Measurements from ENCODE around the gene PLA2G4E. TPM values are rescaled to one million over a fixed set of nuclear protein-coding genes. Genes with fewer than 3 reads are reported as not detected.

Gene PLA2G4E
- total RNA-seq, 1 donor from 2014 or later, result not detected

GRCh38 chr15:41978534-41978933 lies 42.3 kb downstream of the PLA2G4E start:
- no peak for DNase-seq (ENCODE audit: low read depth in 2 of 2)

- no peak for DNase-seq (ENCODE audit: low read depth in 2 of 2)
Observed at GRCh38 chr15:41977757-41978383, 43.0 kb downstream of the PLA2G4E start.

- DNase-seq (ENCODE audit: low read depth in 2 of 2), result no peak
Observed at GRCh38 chr15:41975669-41976068, 45.2 kb downstream of the PLA2G4E start.

GRCh38 chr15:41974041-41974440 lies 46.8 kb downstream of the PLA2G4E start:
- no peak for DNase-seq (ENCODE audit: low read depth in 2 of 2)

GRCh38 chr15:41972253-41973242 lies 48.3 kb downstream of the PLA2G4E start, which contains the start of gene EHD4:
EHD4 (minus strand) TSS chr15:41972557; CDS start chr15:41972494, 63 bp downstream.
- peak; percentile 99 to 100 for DNase-seq (ENCODE audit: low read depth in 2 of 2)

GRCh38 chr15:41971895-41972252 lies 49.0 kb downstream of the PLA2G4E start:
- no peak for DNase-seq (ENCODE audit: low read depth in 2 of 2)

GRCh38 chr15:41971089-41971894 lies 49.5 kb downstream of the PLA2G4E start:
- peak; percentile 76 to 84 for DNase-seq (ENCODE audit: low read depth in 2 of 2)

GRCh38 chr15:41970456-41970855 lies 50.4 kb downstream of the PLA2G4E start:
- no peak for DNase-seq (ENCODE audit: low read depth in 2 of 2)

- DNase-seq (ENCODE audit: low read depth in 2 of 2), result peak; percentile 33 to 63
Observed at GRCh38 chr15:41969851-41970431, 50.9 kb downstream of the PLA2G4E start.

- no peak for DNase-seq (ENCODE audit: low read depth in 2 of 2)
Observed at GRCh38 chr15:41968701-41969100, 52.1 kb downstream of the PLA2G4E start.

GRCh38 chr15:41967506-41968206 lies 53.2 kb downstream of the PLA2G4E start:
- DNase-seq (ENCODE audit: low read depth in 2 of 2), result peak in 1 of 2 donors; percentile 75

- DNase-seq (ENCODE audit: low read depth in 2 of 2), result no peak
Observed at GRCh38 chr15:41966920-41967465, 53.8 kb downstream of the PLA2G4E start.

GRCh38 chr15:41966414-41966812 lies 54.4 kb downstream of the PLA2G4E start:
- no peak for DNase-seq (ENCODE audit: low read depth in 2 of 2)

GRCh38 chr15:41965441-41966413 lies 55.1 kb downstream of the PLA2G4E start:
- DNase-seq (ENCODE audit: low read depth in 2 of 2), result no peak

GRCh38 chr15:41961595-41962202 lies 59.1 kb downstream of the PLA2G4E start:
- no peak for DNase-seq (ENCODE audit: low read depth in 2 of 2)

- peak in 1 of 2 donors; percentile 77 for DNase-seq (ENCODE audit: low read depth in 2 of 2)
Observed at GRCh38 chr15:41961001-41961518, 59.8 kb downstream of the PLA2G4E start.

- peak; percentile 53 to 83 for DNase-seq (ENCODE audit: low read depth in 2 of 2)
Observed at GRCh38 chr15:41958002-41958420, 62.8 kb downstream of the PLA2G4E start.

Data from lung microvascular endothelial cell (primary cell).